ENCODE measurements around the gene TMEM175.
"Not testable (repeated sequence)": the region's sequence is repeated elsewhere in the genome, so short reads cannot be mapped to it uniquely, and the experiment has no call there.

TMEM175 gene

DNA sequence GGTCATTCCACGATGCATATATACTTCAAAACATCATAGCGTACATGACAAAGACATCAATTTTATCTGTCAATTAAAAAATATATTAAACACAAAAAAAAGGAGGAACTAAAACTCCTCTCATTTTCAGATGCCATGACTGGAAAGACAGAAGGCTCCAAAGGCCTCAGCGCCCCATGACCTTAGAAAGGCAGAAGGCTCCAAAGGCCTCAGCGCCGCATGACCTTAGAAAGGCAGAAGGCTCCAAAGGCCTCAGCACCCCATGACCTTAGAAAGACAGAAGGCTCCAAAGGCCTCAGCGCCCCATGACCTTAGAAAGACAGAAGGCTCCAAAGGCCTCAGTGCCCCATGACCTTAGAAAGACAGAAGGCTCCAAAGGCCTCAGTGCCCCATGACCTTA, 13.7 kb upstream of the TMEM175 start:
- DNase-seq: not testable (repeated sequence)

DNA sequence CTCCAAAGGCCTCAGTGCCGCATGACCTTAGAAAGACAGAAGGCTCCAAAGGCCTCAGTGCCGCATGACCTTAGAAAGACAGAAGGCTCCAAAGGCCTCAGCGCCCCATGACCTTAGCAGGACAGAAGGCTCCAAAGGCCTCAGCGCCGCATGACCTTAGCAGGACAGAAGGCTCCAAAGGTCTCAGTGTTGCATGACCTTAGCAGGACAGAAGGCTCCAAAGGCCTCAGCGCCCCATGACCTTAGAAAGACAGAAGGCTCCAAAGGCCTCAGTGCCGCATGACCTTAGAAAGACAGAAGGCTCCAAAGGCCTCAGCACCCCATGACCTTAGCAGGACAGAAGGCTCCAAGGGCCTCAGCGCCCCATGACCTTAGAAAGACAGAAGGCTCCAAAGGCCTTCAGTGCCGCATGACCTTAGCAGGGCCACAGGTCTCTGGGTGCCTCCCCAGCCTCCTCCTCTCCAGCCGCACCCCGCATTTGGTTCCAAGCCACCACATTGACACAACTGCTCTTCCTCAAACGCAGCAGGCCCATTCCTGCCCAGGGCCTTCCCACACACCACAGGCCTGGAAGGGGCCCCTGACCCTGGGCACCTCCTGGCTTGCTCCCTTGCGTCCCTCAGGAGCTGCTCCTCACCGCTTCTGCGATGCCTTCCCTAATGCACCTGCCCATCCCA, 13.1 kb upstream of the TMEM175 start:
- not testable (repeated sequence) for DNase-seq

DNA sequence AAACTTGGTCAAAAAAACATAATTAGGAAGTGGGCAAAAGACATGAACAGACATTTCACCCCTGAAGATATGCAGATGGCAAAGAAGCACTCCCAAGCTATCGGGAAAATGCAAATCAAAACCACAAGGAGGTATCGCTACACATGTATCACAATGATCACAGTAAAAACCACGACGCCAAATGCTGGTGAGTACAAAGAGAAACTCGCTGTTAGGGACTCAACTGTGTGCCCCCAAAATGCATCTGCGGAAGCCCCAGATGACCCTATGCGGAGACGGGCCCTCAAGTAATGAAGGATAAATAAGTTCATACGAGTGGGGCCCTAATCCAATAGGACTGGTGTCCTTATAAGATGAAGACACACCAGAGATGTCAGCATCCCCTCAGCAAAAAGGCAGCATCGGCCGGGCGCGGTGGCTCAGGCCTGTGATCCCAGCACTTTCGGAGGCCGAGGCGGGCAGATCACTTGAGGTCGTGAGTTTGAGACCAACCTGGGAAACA, 10.4 kb upstream of the TMEM175 start:
- no peak for DNase-seq

DNA sequence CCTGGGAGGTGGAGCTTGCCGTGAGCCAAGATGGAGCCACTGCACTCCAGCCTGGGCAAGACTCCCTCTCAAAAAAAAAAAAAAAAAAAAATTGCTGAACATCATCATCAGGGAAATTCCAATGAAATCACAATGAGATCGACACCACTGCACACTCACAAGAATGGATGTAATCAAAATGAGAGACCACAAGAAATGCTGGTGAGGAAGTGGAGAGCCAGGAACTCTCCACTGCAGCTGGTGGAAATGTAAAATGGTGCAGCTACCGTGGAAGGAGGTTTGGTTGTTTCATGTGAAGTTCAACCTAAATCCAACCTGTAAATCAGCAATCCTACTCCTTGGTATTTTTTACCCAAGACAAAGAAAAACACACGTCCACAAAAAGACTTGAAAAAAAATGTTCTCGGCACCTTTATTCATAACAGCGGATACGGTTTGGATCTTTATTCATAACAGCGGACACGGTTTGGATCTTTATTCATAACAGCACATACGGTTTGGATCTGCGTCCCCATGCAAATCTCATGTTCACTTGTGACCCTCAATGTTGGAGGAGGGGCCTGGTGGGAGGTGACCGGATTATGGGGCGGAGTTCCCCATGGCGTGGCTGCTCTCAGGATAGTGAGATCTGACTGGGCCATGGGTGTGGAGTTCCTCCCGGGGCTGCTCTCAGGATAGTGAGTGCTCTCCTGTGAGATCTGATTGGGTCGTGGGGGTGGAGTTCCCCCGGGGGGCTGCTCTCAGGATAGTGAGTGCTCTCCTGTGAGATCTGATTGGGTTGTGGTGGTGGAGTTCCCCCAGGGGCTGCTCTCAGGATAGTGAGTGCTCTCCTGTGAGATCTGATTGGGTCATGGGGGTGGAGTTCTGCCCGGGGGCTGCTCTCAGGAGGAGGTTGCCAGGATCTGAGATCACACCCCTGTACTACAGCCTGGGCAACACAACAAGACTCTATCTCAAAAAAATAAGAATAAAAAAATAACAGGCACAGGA, 7.9 kb upstream of the TMEM175 start:
- DNase-seq: no peak

DNA sequence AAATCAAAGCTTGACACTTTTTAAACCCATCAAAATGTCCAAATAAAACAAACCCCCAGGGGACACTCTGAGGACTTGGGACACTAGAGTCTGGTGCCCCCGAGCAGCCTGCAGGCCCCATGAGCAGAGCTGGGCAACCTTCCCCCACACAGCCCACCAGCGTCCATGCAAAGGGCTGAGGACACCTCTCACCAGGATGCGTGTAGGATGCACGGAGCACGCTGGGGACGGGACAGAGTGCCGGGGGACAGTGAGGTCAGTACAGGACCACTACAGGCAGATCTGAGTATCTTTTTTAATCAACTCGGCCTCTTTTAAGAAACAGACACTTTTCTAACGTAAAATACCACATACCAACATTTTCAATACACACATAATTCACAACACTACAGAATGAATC, 7.1 kb upstream of the TMEM175 start:
- no peak for DNase-seq

DNA sequence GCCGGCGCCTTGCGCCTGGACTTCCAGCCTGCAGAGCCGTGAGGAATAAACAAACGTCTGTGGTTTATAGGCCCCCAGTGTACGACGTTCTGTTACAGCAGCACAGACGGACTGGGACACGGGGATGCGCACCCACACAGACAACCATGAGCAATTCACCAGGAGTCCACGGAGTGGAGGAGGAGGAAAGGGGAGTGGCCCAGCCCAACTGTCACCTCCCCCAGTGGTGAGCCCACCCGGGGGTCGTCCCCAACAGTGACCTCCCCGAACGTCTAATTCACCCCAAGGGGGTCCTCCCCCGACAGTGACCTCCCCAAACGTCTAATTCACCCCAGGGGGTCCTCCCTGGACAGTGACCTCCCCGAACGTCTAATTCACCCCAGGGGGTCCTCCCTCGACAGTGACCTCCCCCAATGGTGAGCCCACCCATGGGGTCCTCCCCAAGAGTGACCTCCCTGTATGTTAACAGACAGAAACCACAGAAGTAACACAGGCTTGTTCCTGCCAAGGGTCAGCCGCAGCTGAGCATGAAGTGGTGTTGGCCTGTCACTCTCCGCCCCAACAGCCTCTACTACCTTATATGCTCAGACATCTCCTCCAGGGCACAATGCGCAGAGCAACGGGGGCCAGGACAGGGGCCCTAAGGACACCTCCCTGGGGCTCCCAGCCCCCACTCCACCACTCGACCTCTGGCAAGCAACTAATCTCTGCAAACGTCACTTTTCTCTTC, 6.3 kb upstream of the TMEM175 start:
- DNase-seq: no peak

DNA sequence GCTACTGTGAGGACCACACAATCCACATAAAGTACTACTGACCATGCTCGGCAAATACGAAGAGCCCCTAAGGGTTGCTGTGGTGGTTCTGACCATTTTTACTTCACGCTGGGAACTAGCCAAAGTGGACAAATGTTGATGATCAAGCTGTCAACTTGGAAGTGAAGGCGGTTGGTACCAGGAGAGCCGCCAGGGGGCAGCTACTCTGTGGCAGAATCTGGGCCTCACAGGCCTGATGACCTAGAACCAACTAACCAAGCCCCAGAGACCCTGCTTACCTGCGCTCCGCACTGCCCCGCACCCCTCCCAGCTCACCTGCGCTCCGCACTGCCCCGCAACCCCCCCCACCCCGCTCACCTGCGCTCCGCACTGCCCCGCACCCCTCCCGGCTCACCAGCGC, 5.7 kb upstream of the TMEM175 start:
- no peak for DNase-seq

DNA sequence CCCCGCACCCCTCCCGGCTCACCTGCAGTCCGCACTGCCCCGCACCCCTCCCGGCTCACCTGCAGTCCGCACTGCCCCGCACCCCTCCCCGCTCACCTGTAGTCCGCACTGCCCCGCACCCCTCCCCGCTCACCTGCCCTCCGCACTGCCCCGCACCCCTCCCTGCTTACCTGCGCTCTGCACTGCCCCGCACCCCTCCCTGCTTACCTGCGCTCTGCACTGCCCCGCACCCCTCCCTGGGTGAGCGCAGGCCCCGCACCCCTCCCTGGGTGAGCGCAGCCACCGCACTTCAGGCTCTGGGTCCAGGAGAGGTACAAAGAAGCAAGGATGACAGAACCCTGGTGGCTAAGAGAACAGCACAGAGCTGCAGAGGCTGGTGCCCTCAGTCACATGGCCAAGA, 4.7 kb upstream of the TMEM175 start:
- DNase-seq: not testable (repeated sequence)

DNA sequence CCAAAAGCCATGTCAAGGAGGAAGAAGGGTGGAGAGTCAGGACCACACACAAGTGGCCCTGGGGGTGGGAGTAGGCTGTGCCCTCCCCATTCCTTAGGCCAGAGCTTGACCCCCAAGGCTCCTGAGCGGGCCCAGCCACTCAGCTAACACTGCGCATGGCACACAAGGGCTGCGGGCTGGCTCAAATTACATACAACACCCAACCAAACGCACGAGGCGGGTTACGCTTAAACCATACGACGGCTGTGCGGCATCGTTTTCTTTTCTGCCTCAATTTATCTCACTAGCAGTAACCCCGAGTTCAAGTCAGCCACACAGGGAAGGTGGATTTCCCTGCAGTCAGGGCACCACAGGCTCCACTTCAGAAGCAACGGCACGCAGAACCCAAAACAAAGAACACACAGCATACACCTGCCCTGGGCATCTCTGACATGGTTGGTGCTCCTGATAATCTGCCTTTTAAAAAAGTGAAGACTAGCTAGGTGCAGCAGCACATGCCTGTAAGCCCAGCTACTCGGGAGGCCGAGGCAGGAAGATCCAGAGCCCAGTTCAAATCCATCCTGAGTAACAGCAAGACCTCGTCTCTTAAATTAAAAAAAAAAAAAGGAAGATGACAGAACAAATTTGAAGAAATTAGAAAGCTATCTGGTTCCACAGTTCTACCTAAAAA, 3.0 kb upstream of the TMEM175 start:
- no peak for DNase-seq

DNA sequence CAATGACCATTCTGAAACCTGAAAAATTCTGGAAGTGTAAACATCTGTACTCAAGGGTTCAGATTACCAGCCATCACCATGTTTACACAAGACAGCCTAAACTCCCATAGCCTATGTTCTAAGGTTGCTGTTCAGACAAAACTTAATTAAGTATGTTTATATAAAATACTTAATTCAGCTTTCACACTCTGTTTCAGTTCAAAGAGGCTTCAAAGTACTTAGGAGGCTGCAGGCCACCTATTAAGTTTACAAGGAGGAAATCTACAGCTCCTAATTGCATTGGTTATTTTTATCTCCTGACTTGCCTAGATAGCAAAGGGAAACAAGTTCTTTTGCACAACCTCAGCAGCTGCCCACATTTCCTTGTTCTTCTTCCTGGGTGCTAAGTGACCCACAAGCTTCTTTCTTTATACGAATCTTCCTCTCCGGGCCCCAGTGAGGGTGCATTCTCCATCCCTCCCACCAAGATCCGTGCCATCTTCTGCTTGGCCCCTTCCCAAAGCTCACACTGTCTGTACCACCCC, 2.2 kb upstream of the TMEM175 start:
- DNase-seq: no peak

DNA sequence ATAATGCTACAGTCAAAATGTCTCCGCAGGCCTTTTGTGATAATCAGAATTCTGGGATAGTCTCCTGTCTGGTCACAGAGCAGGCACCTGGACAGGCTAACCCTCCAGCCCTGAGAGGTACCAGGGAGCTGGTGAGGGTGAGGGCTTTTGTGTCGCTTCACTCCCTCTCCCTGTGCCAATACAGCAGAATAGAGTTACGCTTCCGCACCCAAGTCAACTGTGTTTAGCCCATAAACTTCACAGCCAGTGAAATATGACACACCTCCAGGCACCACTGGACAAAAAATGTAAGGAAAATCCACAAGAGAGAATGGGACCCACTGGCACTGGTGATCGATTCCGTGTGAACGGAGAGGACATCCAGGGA, 1.4 kb upstream of the TMEM175 start:
- no peak for DNase-seq

DNA sequence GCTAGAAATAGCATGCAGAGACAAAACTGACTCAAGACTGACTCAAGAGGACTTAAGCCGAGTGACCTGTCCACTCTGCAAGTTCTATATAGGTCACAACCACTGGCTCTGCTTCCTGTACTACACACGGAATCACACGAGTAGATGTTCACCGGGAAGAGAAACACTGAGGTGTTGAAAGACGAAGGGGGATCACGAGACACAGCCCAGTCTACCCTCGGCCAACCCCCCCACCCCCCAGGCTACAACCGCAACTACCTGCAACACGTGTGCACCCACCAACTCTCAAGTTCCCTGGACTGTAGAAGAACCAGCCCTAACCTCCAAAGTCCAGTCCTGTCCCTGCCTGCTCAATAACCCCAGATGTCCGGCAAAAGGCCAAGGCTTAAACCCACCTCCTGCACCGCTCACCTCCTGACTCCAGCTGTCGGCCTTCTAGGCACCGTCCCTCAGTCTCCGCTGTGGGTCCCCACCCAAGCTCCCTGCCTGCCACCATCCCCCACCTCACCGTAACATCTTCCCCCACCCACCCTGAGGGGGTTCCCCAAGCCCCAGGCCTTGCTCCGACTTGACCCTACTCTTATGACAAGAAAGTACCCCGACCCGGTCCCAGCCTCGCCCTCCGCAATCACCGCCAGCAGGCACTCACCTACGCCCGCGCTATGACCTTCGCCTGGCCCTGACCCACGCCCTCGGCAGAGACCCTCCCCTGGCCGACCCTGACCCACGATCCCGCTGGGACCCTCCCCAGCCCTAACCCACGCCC, 883 bp upstream of the TMEM175 start:
- peak; percentile 36 for DNase-seq

DNA sequence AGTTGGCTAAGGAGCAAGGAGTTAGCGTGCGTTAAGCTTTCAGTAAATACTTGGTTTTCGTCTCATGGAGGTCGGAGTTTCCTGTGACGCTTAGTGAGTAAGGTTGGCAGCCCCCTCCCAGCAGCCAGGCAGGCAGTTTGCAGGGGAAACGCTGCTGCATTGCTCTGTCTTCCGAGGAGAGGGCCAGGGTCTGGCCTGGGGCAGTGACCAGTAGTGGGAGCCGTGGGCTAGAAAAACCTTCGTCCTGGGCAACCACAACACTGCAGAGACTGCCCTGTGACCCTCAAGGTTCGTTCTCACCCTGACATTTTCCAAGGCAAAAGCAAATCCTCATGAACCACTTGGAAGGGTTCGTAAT, 432 bp downstream of the TMEM175 start:
- DNase-seq: no peak

DNA sequence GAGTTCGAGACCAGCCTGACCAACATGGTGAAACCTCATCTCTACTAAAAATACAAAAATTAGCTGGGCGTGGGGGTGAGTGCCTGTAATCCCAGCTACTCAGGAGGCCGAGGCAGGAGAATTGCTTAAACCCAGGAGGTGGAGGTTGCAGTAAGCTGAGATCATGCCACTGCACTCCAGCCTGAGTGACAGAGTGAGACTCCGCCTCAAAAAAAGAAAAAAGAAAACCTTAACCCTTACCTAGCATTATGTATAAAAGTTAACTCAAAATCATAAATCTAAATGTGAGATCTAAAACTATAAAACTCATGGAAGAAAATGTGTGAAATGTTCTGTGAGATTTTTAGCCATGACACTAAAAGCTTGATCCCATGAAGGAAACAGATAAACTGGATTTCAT, 7.2 kb downstream of the TMEM175 start:
- DNase-seq: not testable (repeated sequence)

DNA sequence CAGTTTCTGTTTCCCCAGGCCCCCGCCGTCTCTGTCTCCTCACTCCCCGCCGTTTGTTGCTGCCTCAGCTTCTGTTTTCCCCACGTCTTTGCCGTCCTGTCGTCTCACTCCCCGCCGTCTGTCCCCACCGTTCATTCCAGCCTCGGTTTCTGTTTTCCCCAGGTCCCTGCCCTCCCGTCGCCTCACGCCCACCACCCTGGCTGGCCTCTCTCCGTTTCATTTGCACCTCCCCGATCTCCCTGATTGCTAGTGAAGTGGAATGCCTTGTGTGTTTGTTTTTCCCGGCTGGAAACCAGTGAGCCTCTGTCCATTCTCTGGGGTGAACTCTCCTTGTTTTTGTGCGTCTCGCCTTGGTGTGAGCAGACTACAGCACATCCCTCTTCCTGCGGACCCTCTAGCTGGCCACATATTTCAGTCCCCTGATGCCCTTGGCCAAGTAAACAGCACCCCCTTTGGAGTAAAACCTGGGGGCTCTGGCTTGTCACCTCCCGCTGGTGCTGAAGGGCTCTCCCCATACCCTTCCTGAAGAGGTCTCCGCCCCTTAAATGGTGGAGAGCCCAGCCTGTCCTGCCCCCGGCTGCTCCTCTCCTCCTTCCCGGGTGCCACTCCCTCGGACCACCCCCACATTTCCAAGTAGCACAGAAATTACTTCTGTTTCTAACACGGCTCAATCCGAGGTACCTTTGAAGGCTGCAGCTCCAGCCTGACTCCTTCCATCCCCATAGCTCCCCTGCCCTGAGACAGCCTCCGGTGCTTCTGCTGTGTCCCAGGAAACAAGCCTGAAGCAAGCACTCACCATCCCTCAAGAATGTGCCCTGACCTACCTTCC, 13.2 kb downstream of the TMEM175 start:
- DNase-seq: no peak

DNA sequence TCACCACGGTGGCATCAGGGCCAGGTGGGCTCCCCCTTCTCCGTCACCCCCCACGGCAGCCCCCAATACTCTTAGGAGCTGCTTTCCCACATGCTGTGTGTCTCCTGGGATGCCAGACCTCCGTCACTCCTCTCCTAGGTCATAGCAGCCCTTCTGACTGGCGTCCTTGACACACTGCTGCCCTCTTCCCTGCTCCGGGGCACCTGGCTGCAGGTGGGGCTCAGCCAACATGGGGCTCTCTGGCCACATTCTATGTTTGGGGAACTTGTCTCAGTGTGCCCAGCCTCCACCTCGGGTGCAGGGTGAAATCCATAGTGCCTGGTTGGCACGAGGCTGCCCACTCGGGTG, 13.8 kb downstream of the TMEM175 start:
- no peak for DNase-seq

DNA sequence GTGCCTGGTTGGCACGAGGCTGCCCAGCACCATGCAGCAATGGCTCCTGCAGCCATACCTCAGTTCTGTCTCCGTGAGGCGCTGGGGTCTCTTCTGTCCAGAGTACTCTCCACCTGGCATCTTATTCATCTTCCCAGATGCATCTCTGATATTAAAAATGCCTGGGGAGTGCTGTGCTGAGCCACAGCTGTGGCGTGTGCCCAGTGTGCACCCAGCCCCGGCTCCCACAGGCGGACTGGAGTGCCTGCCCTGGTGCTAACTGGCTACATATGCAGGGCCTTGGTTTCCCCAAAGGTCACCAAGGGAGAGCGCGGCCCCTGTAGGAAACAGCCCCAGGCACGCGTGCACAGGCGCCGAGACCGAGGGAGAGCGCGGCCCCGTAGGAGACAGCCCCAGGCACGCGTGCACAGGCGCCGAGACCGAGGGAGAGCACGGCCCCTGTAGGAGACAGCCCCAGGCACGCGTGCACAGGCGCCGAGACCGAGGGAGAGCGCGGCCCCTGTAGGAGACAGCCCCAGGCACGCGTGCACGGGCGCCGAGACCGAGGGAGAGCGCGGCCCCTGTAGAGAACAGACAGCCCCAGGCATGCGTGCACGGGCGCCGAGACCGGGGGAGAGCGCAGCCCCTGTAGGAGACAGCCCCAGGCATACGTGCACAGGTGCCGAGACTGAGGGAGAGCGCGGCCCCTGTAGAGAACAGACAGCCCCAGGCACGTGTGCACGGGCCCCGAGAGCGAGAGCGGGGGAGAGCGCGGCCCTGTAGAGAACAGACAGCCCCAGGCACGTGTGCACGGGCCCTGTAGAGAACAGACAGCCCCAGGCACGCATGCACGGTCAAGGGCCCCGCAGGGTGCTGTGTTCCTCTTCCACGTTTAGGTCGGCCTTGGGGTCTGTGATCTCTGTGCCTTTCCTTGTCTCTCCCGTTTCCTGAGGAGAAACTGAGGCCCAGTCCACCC, 14.5 kb downstream of the TMEM175 start:
- no peak for DNase-seq

DNA sequence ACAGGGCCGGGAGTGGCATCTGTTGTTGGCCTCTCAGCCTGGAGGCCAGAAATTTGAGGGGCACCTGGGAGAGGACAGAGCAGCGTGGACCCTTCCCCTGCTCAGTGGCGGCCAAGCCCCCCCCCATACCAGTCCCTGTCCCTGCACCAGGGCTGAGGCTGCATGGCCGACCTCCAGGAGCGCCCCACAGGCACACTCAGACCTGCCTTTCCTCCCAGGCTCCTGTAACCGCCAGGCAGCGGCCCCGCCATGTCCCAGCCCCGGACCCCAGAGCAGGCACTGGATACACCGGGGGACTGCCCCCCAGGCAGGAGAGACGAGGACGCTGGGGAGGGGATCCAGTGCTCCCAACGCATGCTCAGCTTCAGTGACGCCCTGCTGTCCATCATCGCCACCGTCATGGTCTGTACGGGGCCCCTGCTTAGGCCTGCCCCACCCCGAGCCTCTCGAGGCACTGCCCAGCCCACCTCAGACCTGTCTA, 15.3 kb downstream of the TMEM175 start:
- no peak for DNase-seq

DNA sequence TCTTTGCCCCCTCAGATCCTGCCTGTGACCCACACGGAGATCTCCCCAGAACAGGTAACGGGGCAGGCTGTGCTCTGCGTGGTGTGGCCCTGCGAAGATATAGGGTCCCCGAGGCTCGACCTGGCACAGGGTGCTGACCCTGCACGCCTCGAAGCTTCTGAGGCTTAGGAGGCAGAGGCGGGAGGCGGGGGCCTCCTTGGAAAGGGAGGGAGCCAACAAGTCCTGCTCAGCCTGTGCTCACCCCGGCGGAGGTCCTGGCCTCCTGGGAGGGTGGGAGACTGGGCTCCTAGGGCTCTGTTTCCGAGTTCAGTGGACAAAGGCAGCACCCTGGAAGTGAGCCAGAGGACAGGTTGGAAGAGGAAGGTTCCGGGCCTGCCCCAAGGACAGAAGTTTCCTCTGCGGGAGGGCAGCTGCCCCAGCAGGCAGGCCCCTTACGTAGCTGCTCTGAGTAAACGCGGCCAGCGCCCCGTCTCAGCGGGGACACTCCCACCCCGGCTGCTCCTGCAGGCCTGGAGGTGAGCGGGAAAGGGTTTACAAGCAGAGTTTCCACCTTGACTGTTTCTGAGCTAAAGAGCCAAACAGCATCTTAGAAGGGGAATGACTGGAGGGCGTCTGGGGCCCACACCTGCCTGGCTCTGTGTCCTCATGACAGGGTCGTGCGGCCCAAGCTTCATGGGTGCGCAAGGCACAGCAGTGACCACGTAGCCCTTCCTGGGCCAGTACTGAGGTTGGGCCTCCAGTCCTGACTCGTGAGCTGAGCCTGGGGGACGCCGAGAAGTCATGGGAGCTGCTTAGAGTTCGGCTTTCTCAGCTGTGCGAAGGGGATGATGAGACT, 16.1 kb downstream of the TMEM175 start:
- no peak for DNase-seq
